IMR-90 (cell line): ENCODE data around the gene SCAF4. TPM values are rescaled to one million over a fixed set of nuclear protein-coding genes. Genes with fewer than 3 reads are reported as not detected.

Experiments used
- microRNA-seq, 2 experiments: library from miRNA; stranded (forward) in 1 of 2; unstranded in 1 of 2; fragments of 10-50 nt in 1 of 2; fragments of <30 nt in 1 of 2; gene quantifications in 1 of 2; microRNA quantifications in 1 of 2; one replicate each; pipeline versions ENCODE3 to v1.1.0; 2013 to 2020; ENCODE audit not compliant: insufficient read depth in 1 of 2, insufficient read length in 1 of 2, unreplicated experiment in 1 of 2
- polyA plus RNA-seq, 3 experiments: library from polyadenylated mRNA; depleted of rRNA; stranded (reverse); fragments of >200 nt; gene quantifications; 2 replicates each; pipeline ENCODE4 v1.2.3, GENCODE V29; 2012; ENCODE audit warnings: low replicate concordance in 1 of 3
- small RNA-seq, 5 experiments: library from RNA; depleted of rRNA; stranded (forward); fragments of <200 nt; gene quantifications; one replicate each; pipeline ENCODE3, GENCODE V24; 2012
- total RNA-seq: library from RNA; depleted of rRNA; stranded (reverse); fragments of >200 nt; gene quantifications from 2 replicates; pipeline ENCODE4 v1.2.3, GENCODE V29; 2012; rRNA removed

Gene SCAF4
- total and polyA plus RNA-seq, 2 of the 4 experiments (the other 2 are of a cell fraction): 2.7 to 12.1 TPM

Small RNAs within 50 kb of the gene (microRNA-seq; reads per million reads assigned to microRNA genes)
- gene RF01241 (ENCODE audit: insufficient read depth, insufficient read length): not detected

Small RNAs within 50 kb of the gene (small RNA-seq; reads per million reads assigned to genes)
- gene RF01241: 0 reads per million in 5 experiments

Other genes with a start within 250 kb of the SCAF4 start
- 312 and 470 TPM in 2 replicates for gene SOD1, start 72.4 kb downstream of the SCAF4 start, total RNA-seq
- gene SOD1, start 72.4 kb downstream of the SCAF4 start, polyA plus RNA-seq (2012; rRNA removed): 357 and 392 TPM in 2 replicates
- 1.1 and 2.0 TPM in 2 replicates for gene HUNK, start 140.9 kb upstream of the SCAF4 start, total RNA-seq
- 1.0 and 1.3 TPM in 2 replicates for gene HUNK, start 140.9 kb upstream of the SCAF4 start, polyA plus RNA-seq (2012; rRNA removed)